ENCODE results near the gene CTXN3. TPM values are rescaled to one million over a fixed set of nuclear protein-coding genes. Genes with fewer than 3 reads are reported as not detected.

Gene CTXN3
- total RNA-seq, 2 donors from 2014 or later: not detected

- ATAC-seq (ENCODE audit: insufficient number of reproducible peaks, low FRiP score, low read depth) (peak; percentile 90), DNase-seq (ENCODE audit: low spot score) (peak; percentile 33)
- no peak for TF ChIP-seq CTCF (IDR thresholded peaks at IDR 0.05)
Observed at GRCh38 chr5:127705120-127705892, 56.4 kb downstream of the CTXN3 start.

GRCh38 chr5:127706691-127707090 is 57.8 kb downstream of the CTXN3 start:
- Histone ChIP-seq H3K9me3 (no peaks in the 10 kb centered on the region), H3K27me3 (replicated peaks; ENCODE audit: insufficient read depth) (no peaks in the 10 kb centered on the region), H3K27ac (no peak overlapping the region), H3K4me3 (no peak overlapping the region), H3K4me1 (ENCODE audit: control insufficient read depth in 1 of 2, low read depth in 2 of 2) (peaks cover 4 to 32% of the 10 kb centered on the region in 2 donors), H3K36me3 (no peaks in the 10 kb centered on the region)
- TF ChIP-seq CTCF (IDR thresholded peaks at IDR 0.05): no peak
- DNase-seq (ENCODE audit: low spot score): no peak
- ATAC-seq (ENCODE audit: insufficient number of reproducible peaks, low FRiP score, low read depth): no peak

More at GRCh38 chr5:127705120-127705892, 56.4 kb downstream of the CTXN3 start:
- no peaks in the 10 kb centered on the region for H3K9me3 ChIP-seq
- H3K4me3 ChIP-seq: no peak overlapping the region
- peaks cover 4 to 32% of the 10 kb centered on the region in 2 donors for H3K4me1 ChIP-seq (ENCODE audit: control insufficient read depth in 1 of 2, low read depth in 2 of 2)
- H3K27ac ChIP-seq: peak overlapping the region in 1 of 2 donors; percentile 31
- no peaks in the 10 kb centered on the region for H3K27me3 ChIP-seq (replicated peaks; ENCODE audit: insufficient read depth)
- H3K36me3 ChIP-seq: no peaks in the 10 kb centered on the region

- no peak for TF ChIP-seq CTCF (IDR thresholded peaks at IDR 0.05)
- peaks cover 4 to 32% of the 10 kb centered on the region in 2 donors for H3K4me1 ChIP-seq (ENCODE audit: control insufficient read depth in 1 of 2, low read depth in 2 of 2)
- ATAC-seq (ENCODE audit: insufficient number of reproducible peaks, low FRiP score, low read depth) (no peak), DNase-seq (ENCODE audit: low spot score) (no peak)
- no peaks in the 10 kb centered on the region for H3K36me3 ChIP-seq
- no peaks in the 10 kb centered on the region for H3K9me3 ChIP-seq
- no peak overlapping the region for H3K4me3 ChIP-seq
- no peaks in the 10 kb centered on the region for H3K27me3 ChIP-seq (replicated peaks; ENCODE audit: insufficient read depth)
- no peak overlapping the region for H3K27ac ChIP-seq
Observed at GRCh38 chr5:127707209-127707608, 58.3 kb downstream of the CTXN3 start.

Other genes starting within 250 kb of the CTXN3 start
- gene PRRC1, start 131.4 kb upstream of the CTXN3 start, total RNA-seq: 10 to 100 TPM; 28.7 to 41.6 TPM
- gene CCDC192, start 54.3 kb downstream of the CTXN3 start, total RNA-seq: not detected

Data from thoracic aorta (tissue), 2 donors.